Breast epithelium (tissue), 4 donors: ENCODE results near the gene CLDN18. TPM values are rescaled to one million over a fixed set of nuclear protein-coding genes. Genes with fewer than 3 reads are reported as not detected.

Experiments
- DNase-seq, 2 donors: peaks; one replicate each; pipeline ENCODE4 v3.0.0-alpha.2; 2019; ENCODE audit warnings: low spot score in 2 of 2
- H3K27ac ChIP-seq, 2 donors: fragments of 200-600 bp; sonication (generic) in 1 of 2; one replicate each; pipeline ENCODE4 v1.5.1; 2016 to 2019; ENCODE audit warnings: mild to moderate bottlenecking in 1 of 2
- H3K27me3 ChIP-seq, 2 donors: fragments of 200-600 bp; sonication (generic) in 1 of 2; one replicate each; pipeline versions ENCODE4 v1.5.1 to v1.6.0; 2017 to 2019; ENCODE audit warnings: control low read depth in 1 of 2, mild to moderate bottlenecking in 1 of 2
- H3K36me3 ChIP-seq: fragments of 200-600 bp; one replicate; pipeline ENCODE4 v1.5.1; 2019
- H3K4me1 ChIP-seq, 2 donors: fragments of 200-600 bp; sonication (generic); one replicate each; pipeline ENCODE4 v1.5.1; 2016 to 2019; ENCODE audit warnings: control low read depth in 1 of 2
- H3K4me3 ChIP-seq, 3 donors: fragments of 200-600 bp; sonication (generic); 1 replicate in 2 of 3; 2 replicates in 1 of 3; pipeline ENCODE4 v1.5.1; 2016 to 2019; ENCODE audit warnings: mild to moderate bottlenecking in 3 of 3, moderate library complexity in 2 of 3
- H3K9me3 ChIP-seq, 2 donors: fragments of 200-600 bp; sonication (generic) in 1 of 2; one replicate each; pipeline ENCODE4 v1.5.1; 2016 to 2019; ENCODE audit warnings: control low read depth in 1 of 2
- CTCF ChIP-seq, 3 donors: fragments of 450-650 bp; IDR thresholded peaks; one replicate each; pipeline ENCODE4 v1.5.1; 2016 to 2017; ENCODE audit warnings: antibody characterized with exemption in 3 of 3, mild to moderate bottlenecking in 3 of 3, moderate library complexity in 3 of 3
- POLR2A ChIP-seq: fragments of 450-650 bp; IDR thresholded peaks from one replicate; pipeline ENCODE4 v1.6.1; 2016; ENCODE audit warnings: antibody characterized with exemption, mild to moderate bottlenecking, moderate library complexity
- POLR2AphosphoS5 ChIP-seq, 3 donors: sonication (generic); formaldehyde crosslinking; IDR thresholded peaks; one replicate each; pipeline ENCODE4 v1.6.1; 2017; ENCODE audit warnings: antibody characterized with exemption in 3 of 3
- intact Hi-C: fragments of 100-400 bp; cut with DNase I; formaldehyde crosslinking; loops from one replicate; pipeline ENCODE4 v1.15.1; 2023; ENCODE audit warnings: low total_unique reads
- total RNA-seq, 3 donors: library from RNA; depleted of rRNA; stranded (reverse); fragments of >200 nt; gene quantifications; one replicate each; pipeline ENCODE4 v1.1.0, GENCODE V29; 2016

The CLDN18 gene
- total RNA-seq, 3 donors from 2014 or later: not detected

GRCh38 chr3:137972396-137972795 is 37.6 kb upstream of the CLDN18 start:
- H3K27ac ChIP-seq: no peak overlapping the region
- intact Hi-C loops: loop anchor here (10.0 kb wide), 1 partner anchor 318 kb away; no protein-coding TSS in a partner anchor

GRCh38 chr3:137978328-137978727 is 31.6 kb upstream of the CLDN18 start:
- Histone ChIP-seq H3K27me3 (no peaks in the 10 kb centered on the region), H3K36me3 (no peaks in the 10 kb centered on the region), H3K4me1 (no peaks in the 10 kb centered on the region), H3K27ac (no peak overlapping the region), H3K4me3 (no peak overlapping the region), H3K9me3 (peaks cover 0 to 6% of the 10 kb centered on the region in 2 donors)
- TF ChIP-seq POLR2A: no peak
- TF ChIP-seq POLR2AphosphoS5 (IDR thresholded peaks at IDR 0.05): no peak
- no peak for TF ChIP-seq CTCF (IDR thresholded peaks at IDR 0.05)
- intact Hi-C loops: loop anchor here (10.0 kb wide), 1 partner anchor 324 kb away; no protein-coding TSS in a partner anchor
- no peak for DNase-seq

More at GRCh38 chr3:137972396-137972795, 37.6 kb upstream of the CLDN18 start:
- Histone ChIP-seq H3K9me3 (no peaks in the 10 kb centered on the region), H3K4me1 (no peaks in the 10 kb centered on the region), H3K27me3 (no peaks in the 10 kb centered on the region), H3K36me3 (no peaks in the 10 kb centered on the region), H3K4me3 (no peak overlapping the region)
- DNase-seq: no peak
- TF ChIP-seq POLR2A: no peak

- no peak for DNase-seq
- no peak for TF ChIP-seq POLR2A
- no peak for TF ChIP-seq CTCF (IDR thresholded peaks at IDR 0.05)
- no peak for TF ChIP-seq POLR2AphosphoS5 (IDR thresholded peaks at IDR 0.05)
- Histone ChIP-seq H3K27me3 (no peaks in the 10 kb centered on the region), H3K36me3 (no peaks in the 10 kb centered on the region), H3K4me1 (no peaks in the 10 kb centered on the region), H3K9me3 (no peaks in the 10 kb centered on the region), H3K27ac (no peak overlapping the region), H3K4me3 (no peak overlapping the region)
- intact Hi-C loops: no loop called here
Measured at GRCh38 chr3:137987723-137988122, 22.2 kb upstream of the CLDN18 start.

- TF ChIP-seq POLR2AphosphoS5 (IDR thresholded peaks at IDR 0.05) (no peak), POLR2A (no peak), CTCF (IDR thresholded peaks at IDR 0.05) (no peak)
- no peaks in the 10 kb centered on the region for H3K4me1 ChIP-seq
- H3K27me3 ChIP-seq: no peaks in the 10 kb centered on the region
- no peak for DNase-seq
- H3K27ac ChIP-seq: no peak overlapping the region
- intact Hi-C loops: no loop called here
- H3K36me3 ChIP-seq: no peaks in the 10 kb centered on the region
- no peaks in the 10 kb centered on the region for H3K9me3 ChIP-seq
- no peak overlapping the region for H3K4me3 ChIP-seq
Measured at GRCh38 chr3:137988152-137988551, 21.8 kb upstream of the CLDN18 start.

- H3K36me3 ChIP-seq: no peaks in the 10 kb centered on the region
- no peaks in the 10 kb centered on the region for H3K27me3 ChIP-seq
- TF ChIP-seq POLR2A (no peak), POLR2AphosphoS5 (IDR thresholded peaks at IDR 0.05) (no peak), CTCF (IDR thresholded peaks at IDR 0.05) (no peak)
- H3K27ac ChIP-seq: no peak overlapping the region
- H3K4me1 ChIP-seq: no peaks in the 10 kb centered on the region
- H3K9me3 ChIP-seq: peaks cover 0 to 6% of the 10 kb centered on the region in 2 donors
- no peak overlapping the region for H3K4me3 ChIP-seq
- intact Hi-C loops: no loop called here
- DNase-seq: no peak
Measured at GRCh38 chr3:137988982-137989381, 21.0 kb upstream of the CLDN18 start.

- Histone ChIP-seq H3K9me3 (peaks cover 0 to 16% of the 10 kb centered on the region in 2 donors), H3K36me3 (no peaks in the 10 kb centered on the region), H3K4me3 (no peak overlapping the region), H3K4me1 (no peaks in the 10 kb centered on the region), H3K27me3 (no peaks in the 10 kb centered on the region), H3K27ac (no peak overlapping the region)
- no peak for DNase-seq
- intact Hi-C loops: no loop called here
- TF ChIP-seq CTCF (IDR thresholded peaks at IDR 0.05) (no peak), POLR2A (no peak), POLR2AphosphoS5 (IDR thresholded peaks at IDR 0.05) (no peak)
Measured at GRCh38 chr3:137990427-137990826, 19.5 kb upstream of the CLDN18 start.
